ENCODE data around the gene CTSE.
"Not testable (repeated sequence)": the region's sequence is repeated elsewhere in the genome, so short reads cannot be mapped to it uniquely, and the experiment has no call there.

GRCh38 chr1:205996641-205997040, 27.1 kb downstream of the CTSE start:
- TF ChIP-seq POLR2A (IDR thresholded peaks at IDR 0.05; ENCODE audit: low read depth); POLR2AphosphoS5 (IDR thresholded peaks at IDR 0.05): not testable (repeated sequence)

Measured in esophagus muscularis mucosa (tissue), 2 donors.